Left lung (tissue), 10 donors: ENCODE data around the gene TRMT44. TPM values are rescaled to one million over a fixed set of nuclear protein-coding genes. Genes with fewer than 3 reads are reported as not detected.
A peak's percentile ranks its signal among the peaks of the same experiment; 100 is the strongest.

Experiments used
- ATAC-seq: fragments of 200-7000 bp; cut with Tn5 transposase; one replicate; pipeline ENCODE4 v1.9.1; 2020; ENCODE audit warnings: moderate library complexity
- DNase-seq, 4 donors: peaks; one replicate each; pipeline ENCODE4 v3.0.0-alpha.2; 2013 to 2020
- H3K27ac ChIP-seq, 2 donors: fragments of 200-600 bp; sonication (generic) in 1 of 2; one replicate each; pipeline versions ENCODE4 v1.5.0 to v1.8.0; 2020 to 2021
- H3K27me3 ChIP-seq, 2 donors: fragments of 200-600 bp; sonication (generic) in 1 of 2; one replicate each; pipeline versions ENCODE4 v1.5.0 to v1.8.0; 2020 to 2021
- H3K36me3 ChIP-seq, 2 donors: fragments of 200-600 bp; sonication (generic) in 1 of 2; one replicate each; pipeline versions ENCODE4 v1.5.0 to v1.8.0; 2020 to 2021
- H3K4me1 ChIP-seq, 2 donors: fragments of 200-600 bp; one replicate each; pipeline ENCODE4 v1.8.0; 2021
- H3K4me3 ChIP-seq, 2 donors: fragments of 200-600 bp; sonication (generic) in 1 of 2; one replicate each; pipeline versions ENCODE4 v1.5.0 to v1.8.0; 2020 to 2021; ENCODE audit warnings: mild to moderate bottlenecking in 1 of 2
- H3K9me3 ChIP-seq, 2 donors: fragments of 200-600 bp; sonication (generic) in 1 of 2; one replicate each; pipeline versions ENCODE4 v1.5.0 to v1.8.0; 2020 to 2021
- CTCF ChIP-seq, 2 donors: fragments of 200-600 bp; sonication (generic) in 1 of 2; IDR thresholded peaks; one replicate each; pipeline versions ENCODE4 v1.5.0 to v1.8.0; 2021; ENCODE audit warnings: antibody characterized with exemption in 2 of 2
- intact Hi-C, 2 donors: fragments of 100-400 bp; cut with DNase I; formaldehyde crosslinking; loops; one replicate each; pipeline versions ENCODE4 v1.11.2 to v1.14.2; 2022
- polyA plus RNA-seq, 6 donors: library from polyadenylated mRNA; unstranded; fragments of 120-200 nt; gene quantifications; one replicate each; pipeline ENCODE4 v1.2.1, GENCODE V29; 2013; ENCODE audit not compliant: insufficient read length in 6 of 6
- total RNA-seq, 2 donors: library from RNA; stranded (reverse); fragmentation: NEBNext Ultra II Directional; extraction: Animal tissue kit (Norgen Biotek cat#: 25700); gene quantifications; one replicate each; pipeline ENCODE4 v1.2.1, GENCODE V29; 2021
- donor health status: DM: no; HTN: yes; CAD: no.
- donor health status: DM: no; HTN: no; CAD: no.

The TRMT44 gene
- total and polyA plus RNA-seq, 8 donors, result 15.0 to 20.6 (median 19.1) TPM

- TF ChIP-seq CTCF (IDR thresholded peaks at IDR 0.05), result no peak
- Histone ChIP-seq H3K9me3 (no peaks in the 10 kb centered on the region), H3K27me3 (no peaks in the 10 kb centered on the region), H3K36me3 (peaks cover 0 to 81% of the 10 kb centered on the region in 2 donors), H3K4me1 (peaks cover 5 to 17% of the 10 kb centered on the region in 2 donors), H3K4me3 (no peak overlapping the region), H3K27ac (peak overlapping the region in 1 of 2 donors; percentile 60)
- intact Hi-C loops, result no loop called here
- DNase-seq (peak in 2 of 4 donors; percentile 7 to 49), ATAC-seq (peak; percentile 87)
These were observed 47.0 kb upstream of the TRMT44 start for GRCh38 chr4:8393593-8394038.

DNA sequence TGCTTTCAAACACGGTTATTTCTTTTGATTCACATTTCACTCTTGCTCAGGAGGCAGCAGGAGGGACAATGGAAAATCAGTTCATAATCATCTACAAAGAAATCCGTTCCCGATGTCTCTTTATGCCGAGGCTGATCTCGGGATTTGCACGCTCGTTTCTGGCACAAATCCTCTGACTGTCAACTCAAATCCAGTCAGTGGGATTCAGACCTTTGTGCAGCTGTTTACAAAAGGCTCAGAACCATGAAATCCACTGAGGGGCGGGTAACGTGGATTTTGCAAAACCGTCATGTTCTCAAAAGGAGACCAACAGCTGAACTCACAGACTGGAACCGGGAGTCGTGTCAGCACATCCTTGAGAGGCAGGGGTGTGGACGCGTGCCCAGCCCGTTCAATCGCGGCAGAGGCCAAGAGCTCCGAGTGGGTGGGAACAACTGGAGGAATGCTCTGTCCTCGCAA, 46.5 kb upstream of the TRMT44 start:
- peak in 2 of 4 donors; percentile 41 to 49 for DNase-seq
- Histone ChIP-seq H3K4me3 (no peak overlapping the region), H3K36me3 (peaks cover 0 to 81% of the 10 kb centered on the region in 2 donors), H3K4me1 (peaks cover 5 to 17% of the 10 kb centered on the region in 2 donors), H3K27me3 (no peaks in the 10 kb centered on the region), H3K9me3 (no peaks in the 10 kb centered on the region), H3K27ac (peak overlapping the region in 1 of 2 donors; percentile 60)
- TF ChIP-seq CTCF (IDR thresholded peaks at IDR 0.05), result no peak
- intact Hi-C loops, result no loop called here
- peak; percentile 49 for ATAC-seq

DNA sequence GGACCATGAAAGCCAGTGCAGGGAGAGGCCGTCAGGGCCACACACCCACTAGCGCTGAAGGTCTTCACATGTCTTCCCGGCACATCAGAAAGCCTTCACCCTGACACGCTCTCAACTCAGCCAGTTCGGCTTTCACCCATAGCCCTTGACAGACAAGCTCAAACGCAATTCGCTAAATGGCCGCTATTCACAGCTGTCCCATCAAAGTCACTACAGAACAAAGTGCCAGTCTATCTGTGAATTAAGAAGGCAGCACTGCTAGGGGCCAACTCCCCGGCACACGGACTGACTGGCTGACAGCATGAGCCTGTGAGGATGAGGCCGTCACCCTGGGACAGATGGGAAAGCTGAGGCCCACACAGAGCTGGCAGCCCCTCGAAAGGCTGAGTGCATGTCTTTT, 45.8 kb upstream of the TRMT44 start:
- Histone ChIP-seq H3K9me3 (no peaks in the 10 kb centered on the region), H3K27ac (no peak overlapping the region), H3K36me3 (peaks cover 0 to 80% of the 10 kb centered on the region in 2 donors), H3K27me3 (no peaks in the 10 kb centered on the region), H3K4me3 (no peak overlapping the region), H3K4me1 (peaks cover 5 to 17% of the 10 kb centered on the region in 2 donors)
- no peak for ATAC-seq
- intact Hi-C loops, result no loop called here
- peak in 1 of 4 donors; percentile 28 for DNase-seq
- TF ChIP-seq CTCF (IDR thresholded peaks at IDR 0.05), result no peak

DNA sequence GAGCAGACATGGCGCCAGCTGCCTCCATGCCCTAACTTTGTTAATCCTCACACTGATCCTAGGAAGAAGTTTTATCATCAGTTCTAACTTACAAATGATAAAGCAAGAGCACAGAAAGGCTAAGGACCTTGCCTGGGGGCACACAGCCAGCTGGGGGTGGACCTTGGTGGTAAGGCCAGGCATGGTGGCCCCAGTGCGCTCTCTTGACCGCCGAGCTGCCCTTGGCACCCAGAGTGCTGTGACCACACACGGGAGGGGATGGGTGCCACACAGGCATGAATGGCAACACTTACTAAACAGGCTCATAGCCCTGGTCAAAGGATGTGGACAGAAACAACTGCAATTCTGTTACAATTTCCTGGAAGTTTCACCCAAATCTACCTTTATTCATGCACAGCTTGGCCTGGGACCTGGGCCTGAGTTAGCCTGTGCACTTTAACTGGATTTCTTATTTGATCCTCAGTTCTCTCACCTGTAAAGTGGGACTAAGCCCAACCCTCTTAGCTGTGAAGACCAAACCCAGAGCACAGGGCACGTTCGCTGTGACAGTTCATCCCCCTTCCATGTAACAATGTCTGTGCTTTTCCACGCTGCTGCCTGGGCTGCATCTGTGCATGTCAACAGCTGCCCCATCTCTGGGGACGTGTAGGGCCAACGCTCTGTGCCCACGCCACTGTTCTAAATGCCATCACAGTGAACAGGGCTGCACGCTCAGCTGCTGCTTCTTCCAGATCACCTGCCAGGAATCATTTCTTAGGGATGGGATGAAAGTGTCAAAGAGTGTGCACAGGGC, 44.9 kb upstream of the TRMT44 start:
- TF ChIP-seq CTCF (IDR thresholded peaks at IDR 0.05), result no peak
- DNase-seq (peak in 1 of 4 donors; percentile 60), ATAC-seq (no peak)
- intact Hi-C loops, result no loop called here
- no peaks in the 10 kb centered on the region for H3K9me3 ChIP-seq
- H3K36me3 ChIP-seq, result peaks cover 0 to 71% of the 10 kb centered on the region in 2 donors
- no peaks in the 10 kb centered on the region for H3K27me3 ChIP-seq
- peaks cover 5 to 17% of the 10 kb centered on the region in 2 donors for H3K4me1 ChIP-seq
- no peak overlapping the region for H3K4me3 ChIP-seq
- no peak overlapping the region for H3K27ac ChIP-seq

DNA sequence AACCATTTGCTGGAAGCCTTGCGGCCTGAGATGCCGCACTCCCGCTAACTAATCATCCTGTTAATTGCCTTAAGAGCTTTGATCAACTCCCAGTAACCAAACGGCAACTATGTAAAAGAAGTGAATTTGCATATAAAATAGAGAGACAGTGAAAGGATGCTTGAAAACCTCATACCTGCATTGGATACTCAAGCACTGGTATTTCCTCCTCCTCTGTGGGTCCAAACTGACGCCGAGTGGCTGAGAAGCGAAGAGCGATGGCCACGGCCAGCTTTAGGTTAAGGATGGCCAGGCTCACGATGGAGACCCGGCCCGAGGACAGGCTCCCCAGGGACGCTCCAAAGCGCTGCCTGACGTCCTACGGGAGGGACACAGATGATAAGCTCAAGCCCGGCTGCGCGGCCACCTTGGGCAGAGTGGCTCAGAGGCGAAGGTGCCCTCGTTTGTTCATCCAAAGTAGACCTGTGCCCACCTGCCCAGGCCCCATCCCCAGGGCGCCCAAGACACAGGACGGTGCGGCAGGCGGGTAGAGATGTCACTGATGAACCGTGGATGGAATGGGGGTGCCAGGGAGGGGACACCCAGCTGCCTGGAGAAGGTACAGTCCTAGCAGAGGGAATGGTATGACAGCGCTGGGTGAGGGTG, 43.7 kb upstream of the TRMT44 start:
- H3K4me3 ChIP-seq, result no peak overlapping the region
- ATAC-seq (no peak), DNase-seq (peak in 1 of 4 donors; percentile 69)
- no peaks in the 10 kb centered on the region for H3K27me3 ChIP-seq
- intact Hi-C loops, result no loop called here
- H3K4me1 ChIP-seq, result peaks cover 8 to 17% of the 10 kb centered on the region in 2 donors
- TF ChIP-seq CTCF (IDR thresholded peaks at IDR 0.05), result no peak
- H3K27ac ChIP-seq, result no peak overlapping the region
- peaks cover 0 to 67% of the 10 kb centered on the region in 2 donors for H3K36me3 ChIP-seq
- no peaks in the 10 kb centered on the region for H3K9me3 ChIP-seq
